GM20000 (cell line): ENCODE data around the gene CRB2.

Experiments
- DNase-seq: peaks from one replicate; pipeline ENCODE4 v3.0.0; 2012; ENCODE audit warnings: low spot score
- CTCF ChIP-seq: IDR thresholded peaks from 2 replicates; pipeline ENCODE4 v1.5.1; 2012; ENCODE audit warnings: mild to moderate bottlenecking, control low read depth; ENCODE audit errors: extremely low read depth, missing control alignments

Gene CRB2

DNA sequence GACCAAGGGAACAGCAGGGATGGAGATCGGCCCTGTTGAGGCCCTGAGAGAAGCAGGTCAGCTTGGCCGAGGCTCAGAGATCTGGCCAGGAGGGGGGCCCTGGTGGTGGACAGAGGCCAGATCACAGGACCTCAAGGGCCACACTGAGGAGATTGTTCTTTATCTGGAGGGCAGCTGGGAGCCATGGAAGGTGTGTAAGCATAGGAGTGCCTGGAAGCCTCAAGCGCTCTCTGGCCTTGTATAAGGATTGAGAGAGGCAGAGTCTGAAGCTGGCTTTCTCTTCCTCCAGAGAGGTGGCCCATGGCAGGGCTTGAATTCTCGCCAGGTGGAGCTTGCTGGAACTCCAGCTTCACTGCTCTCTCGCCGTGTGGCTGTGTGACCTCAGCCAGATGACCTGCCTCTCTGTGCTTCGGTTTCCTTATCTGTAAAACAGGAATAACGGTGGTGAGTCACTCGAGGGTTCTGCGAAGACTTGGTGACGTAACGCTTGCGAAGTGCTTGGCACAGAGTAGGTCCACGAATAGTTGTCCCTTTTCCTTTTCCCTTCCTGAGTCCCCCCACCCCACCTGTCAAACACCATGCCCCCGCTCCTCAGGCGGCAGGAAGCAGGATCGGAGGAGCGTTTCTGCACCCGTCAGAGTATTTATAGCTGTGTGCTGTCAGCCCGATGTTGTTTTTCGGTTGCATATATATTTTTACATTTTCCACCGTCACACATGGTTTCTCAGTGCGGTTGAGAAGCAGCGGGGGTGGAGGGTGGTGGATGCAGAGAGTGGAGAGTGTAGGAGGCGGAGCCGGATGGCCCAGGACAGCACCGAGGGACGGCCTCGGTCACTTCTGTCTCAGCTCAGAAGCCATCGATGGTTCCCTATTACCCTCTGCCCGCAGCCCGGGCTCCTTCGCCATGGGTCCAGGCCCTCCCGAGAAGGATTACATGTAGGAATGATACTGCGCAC is 17.0 kb upstream of the CRB2 start:
- DNase-seq: peak; percentile 72
- TF ChIP-seq CTCF: no peak

GRCh38 chr9:123339666-123340510 is 16.1 kb upstream of the CRB2 start:
- no peak for DNase-seq
- TF ChIP-seq CTCF: no peak

GRCh38 chr9:123341816-123342215 is 14.2 kb upstream of the CRB2 start:
- TF ChIP-seq CTCF: no peak
- no peak for DNase-seq

DNA sequence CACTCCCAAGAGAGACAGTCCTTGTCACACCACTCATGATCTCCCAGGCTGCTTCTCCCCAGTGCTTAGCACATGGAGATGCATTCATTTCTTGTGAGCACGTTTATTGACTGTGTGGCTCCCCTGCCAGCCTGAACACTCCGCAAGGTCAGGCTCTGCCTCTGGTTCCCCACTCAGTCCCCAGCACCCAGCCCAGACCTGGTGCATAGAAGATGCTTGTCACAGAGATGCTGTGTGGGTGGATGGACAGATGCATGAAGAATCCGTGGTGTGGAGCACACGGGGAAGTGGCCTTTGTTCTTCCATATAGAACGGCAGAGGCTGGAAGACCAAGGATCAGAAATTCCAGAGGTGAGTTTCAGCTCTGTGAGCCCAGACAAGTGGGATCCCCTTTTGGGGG is 13.8 kb upstream of the CRB2 start:
- TF ChIP-seq CTCF: no peak
- no peak for DNase-seq

GRCh38 chr9:123343443-123344191 is 12.4 kb upstream of the CRB2 start:
- peak; percentile 87 for DNase-seq
- no peak for TF ChIP-seq CTCF

GRCh38 chr9:123344192-123344949 is 11.6 kb upstream of the CRB2 start:
- DNase-seq: peak; percentile 40

More at GRCh38 chr9:123344192-123344949, 11.6 kb upstream of the CRB2 start:
- no peak for TF ChIP-seq CTCF
